Epidermal melanocyte (primary cell): Measurements from ENCODE around the gene NHS.
"Not testable (repeated sequence)": the region's sequence is repeated elsewhere in the genome, so short reads cannot be mapped to it uniquely, and the experiment has no call there.

Experiments used
- DNase-seq: peaks from one replicate; pipeline ENCODE4 v3.0.0; 2011; ENCODE audit warnings: low spot score; ENCODE audit not compliant: insufficient read length

Gene NHS

DNA sequence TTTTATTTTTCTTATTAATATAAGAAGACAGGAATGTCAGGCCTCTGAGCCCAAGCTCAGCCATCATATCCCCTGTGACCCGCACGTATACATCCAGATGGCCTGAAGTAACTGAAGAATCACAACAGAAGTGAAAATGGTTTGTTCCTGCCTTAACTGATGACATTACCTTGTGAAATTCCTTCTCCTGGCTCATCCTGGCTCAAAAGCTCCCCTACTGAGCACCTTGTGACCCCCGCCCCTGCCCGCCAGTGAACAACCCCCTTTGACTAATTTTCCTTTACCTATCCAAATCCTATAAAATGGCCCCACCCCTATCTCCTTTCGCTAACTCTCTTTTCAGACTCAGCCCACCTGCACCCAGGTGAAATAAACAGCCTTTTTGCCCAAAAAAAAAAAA, 71.3 kb downstream of the NHS start:
- DNase-seq: not testable (repeated sequence)

DNA sequence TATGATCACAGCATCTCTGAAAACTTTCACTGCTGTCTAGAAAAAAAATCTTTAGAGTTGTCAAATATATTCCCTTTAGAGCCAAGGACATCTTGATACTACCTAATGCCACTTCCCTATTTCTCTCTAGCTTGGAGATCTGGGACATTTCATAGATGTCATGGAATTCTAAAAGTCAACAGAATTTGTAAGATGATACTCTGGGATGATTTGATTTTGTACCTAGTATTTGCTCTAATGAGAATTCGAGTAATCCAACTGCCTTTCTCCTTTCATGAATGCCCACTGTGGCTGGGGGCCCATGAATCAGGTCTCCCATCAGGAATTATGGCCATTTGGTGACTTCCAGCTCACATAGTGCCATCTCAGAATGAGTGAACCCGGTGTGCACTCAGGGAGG, 73.2 kb downstream of the NHS start:
- DNase-seq: no peak

- no peak for DNase-seq
Measured at GRCh38 chrX:17449866-17450265, 74.9 kb downstream of the NHS start.

DNA sequence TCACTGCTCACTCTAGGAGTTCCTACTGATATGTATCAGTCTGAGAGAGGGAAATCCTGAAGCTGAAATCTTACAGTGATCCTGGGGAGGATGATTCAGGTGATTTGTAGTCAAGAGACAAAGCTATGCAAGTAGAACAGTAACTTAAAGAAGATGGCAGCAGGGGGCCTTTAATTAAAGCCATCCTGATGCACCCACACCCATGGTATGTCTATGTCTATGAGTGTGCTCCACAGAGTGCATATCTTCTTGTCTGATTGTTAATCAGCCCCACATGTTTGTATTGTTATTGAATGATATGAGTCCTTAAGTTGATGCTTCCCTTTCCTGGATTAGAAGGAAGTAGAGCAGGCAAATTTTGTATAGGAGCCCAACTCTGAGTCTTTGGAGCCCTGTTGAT, 78.8 kb downstream of the NHS start:
- no peak for DNase-seq

GRCh38 chrX:17456526-17456925, 81.5 kb downstream of the NHS start:
- DNase-seq: no peak

GRCh38 chrX:17459008-17459611, 84.1 kb downstream of the NHS start:
- DNase-seq: no peak

- no peak for DNase-seq
Measured at GRCh38 chrX:17459661-17460060, 84.7 kb downstream of the NHS start.

GRCh38 chrX:17462881-17463280, 87.9 kb downstream of the NHS start:
- DNase-seq: no peak

DNA sequence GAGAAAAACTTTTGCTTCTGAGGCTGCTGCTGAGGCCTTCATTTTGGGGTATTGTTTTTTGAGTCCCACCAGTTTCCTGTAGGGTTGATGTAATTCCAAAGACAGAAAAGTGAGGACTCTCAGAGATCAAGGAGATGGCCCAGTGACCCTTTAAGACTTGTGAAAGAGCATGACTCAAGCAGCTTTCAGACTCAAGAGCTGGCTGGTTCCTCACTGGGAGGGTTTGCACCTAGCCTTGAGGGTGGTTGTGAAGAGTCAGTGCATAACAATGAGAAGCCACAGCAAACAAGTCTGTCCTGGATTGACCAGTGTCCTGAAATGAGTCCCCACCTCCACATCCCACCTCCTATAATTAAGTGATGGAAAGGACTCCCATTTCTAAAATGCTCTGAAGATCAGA, 89.2 kb downstream of the NHS start:
- no peak for DNase-seq

GRCh38 chrX:17465201-17465600, 90.2 kb downstream of the NHS start:
- no peak for DNase-seq

DNA sequence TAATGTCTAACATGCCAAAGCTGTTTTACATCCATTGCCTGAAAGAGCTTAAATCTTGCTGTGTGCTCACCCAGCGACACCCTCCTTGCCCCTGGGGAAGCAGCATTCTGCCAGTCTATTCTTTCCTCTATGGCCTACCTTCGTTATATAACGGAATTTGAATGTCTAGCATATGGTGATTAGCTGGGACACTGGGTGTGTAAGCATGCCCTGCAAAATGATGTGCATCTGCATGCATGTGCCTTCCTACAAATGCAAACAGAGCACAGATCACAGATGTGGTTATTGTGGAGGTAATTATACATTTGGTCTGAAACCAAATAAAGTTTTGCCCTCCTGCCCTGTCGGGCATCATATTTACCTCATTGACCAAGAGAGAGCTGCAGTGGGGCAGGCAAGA, 90.8 kb downstream of the NHS start:
- no peak for DNase-seq

DNA sequence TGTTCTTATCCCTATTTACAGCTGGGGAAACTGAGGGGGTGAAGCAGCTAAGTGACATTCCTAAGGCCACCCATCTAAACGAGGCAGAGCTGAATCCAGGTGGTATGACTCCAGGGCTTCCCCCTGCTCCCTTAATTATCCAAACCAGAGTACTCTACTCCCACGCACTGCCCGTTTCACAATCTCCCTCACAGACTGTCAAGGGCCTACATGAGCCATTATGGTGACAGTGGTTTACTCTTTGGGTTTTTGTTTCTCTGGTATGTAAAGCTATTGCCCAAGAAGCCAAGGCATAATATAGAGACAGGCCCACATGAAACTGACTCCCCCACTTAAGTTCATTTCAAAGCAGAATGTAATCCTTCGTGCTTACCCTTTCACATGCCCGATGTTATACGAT, 95.1 kb downstream of the NHS start:
- DNase-seq: no peak

- no peak for DNase-seq
Measured at GRCh38 chrX:17471121-17471520, 96.1 kb downstream of the NHS start.

DNA sequence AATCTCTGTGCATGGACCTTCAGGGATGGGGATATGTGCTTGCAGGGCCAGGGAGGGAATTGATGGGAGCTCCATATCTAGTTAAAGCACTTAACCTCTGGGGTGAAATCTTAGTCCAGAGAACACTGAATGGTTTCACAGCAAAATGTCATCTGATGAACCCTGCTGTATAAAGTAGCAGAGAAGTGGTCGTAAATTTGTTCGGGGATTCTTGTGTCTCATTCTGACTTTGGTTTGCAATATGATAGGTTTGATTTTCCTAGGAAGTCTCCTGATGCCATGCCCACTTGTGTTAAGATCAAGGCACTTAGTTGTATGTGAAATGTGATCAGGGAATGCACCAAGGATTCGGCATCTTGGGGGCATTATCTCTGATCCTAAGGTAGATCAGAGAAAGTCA, 96.9 kb downstream of the NHS start:
- DNase-seq: no peak

DNA sequence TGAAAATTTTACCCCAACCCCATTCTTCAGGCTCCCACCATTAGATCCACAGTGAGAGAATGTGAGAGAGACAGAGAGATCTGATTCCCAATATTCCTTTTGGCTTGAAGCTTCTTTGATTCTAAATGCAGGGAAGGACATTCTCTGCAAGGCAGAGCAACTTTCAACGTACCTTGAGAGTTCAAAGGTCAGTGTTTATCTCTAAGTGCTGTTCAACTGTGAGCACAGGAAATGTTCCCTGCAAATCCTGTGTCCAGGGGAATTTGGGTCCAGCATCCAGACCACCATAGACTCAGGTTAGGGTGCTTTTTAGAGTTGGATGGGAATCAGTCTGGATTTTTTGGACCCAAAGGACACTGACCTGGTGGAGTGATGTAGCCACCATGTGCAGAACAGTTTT, 97.4 kb downstream of the NHS start:
- DNase-seq: no peak

GRCh38 chrX:17473021-17473420, 98.0 kb downstream of the NHS start:
- no peak for DNase-seq

DNA sequence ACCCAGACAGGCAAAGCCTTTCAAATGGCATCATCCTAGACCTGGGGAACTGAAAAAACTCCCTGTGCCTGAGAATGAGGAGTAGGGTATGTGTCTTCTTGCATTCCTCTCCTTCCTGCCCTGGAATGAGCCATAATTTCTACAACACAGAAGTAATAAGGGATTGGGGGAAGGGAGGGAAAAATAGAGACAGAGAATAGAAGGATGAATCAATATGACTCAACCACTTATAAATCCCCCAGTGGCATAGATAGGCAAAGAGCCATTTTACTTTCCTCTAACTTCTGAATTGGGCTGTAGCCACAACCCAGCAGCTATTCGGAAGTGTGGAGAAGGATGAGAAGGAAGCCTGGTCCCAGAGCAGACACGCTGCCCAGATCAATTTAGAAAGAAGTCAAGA, 99.9 kb downstream of the NHS start:
- no peak for DNase-seq

DNA sequence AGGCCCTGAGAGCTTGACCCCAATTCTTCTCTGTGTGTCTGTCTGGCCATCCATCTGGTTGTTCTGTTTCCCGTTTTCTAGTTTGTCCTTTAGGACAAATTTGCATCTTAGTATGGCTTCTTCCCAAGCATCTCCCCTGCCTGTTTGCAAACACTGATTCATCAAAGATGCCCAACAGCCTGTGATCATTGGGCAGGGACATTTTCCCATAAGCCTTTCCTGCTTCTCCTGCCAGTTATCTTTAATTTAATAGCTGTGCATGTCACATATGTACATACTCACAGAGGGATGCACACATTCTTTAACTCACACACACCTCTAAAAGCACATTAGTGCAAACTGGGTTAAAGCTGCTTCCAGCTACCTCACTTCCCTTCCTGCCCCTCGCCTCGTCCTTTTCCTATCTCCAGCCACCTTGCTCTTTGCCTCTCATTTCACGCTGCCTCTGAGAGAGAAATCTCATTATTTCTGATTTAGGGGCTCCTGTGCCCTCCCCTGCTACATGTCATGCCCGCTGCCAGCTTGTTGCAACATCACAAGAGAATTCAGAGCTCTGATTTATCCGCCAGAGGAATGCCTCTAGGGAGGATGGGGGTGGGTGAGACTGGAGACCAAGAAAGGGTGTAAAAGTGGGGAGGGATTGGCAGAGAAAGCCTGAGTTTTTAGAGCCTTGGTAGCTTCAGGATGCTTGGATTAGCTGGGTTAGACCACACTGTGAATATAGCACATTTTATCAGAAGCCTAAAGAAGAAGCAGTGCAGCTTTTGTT, 100.6 kb downstream of the NHS start:
- no peak for DNase-seq

DNA sequence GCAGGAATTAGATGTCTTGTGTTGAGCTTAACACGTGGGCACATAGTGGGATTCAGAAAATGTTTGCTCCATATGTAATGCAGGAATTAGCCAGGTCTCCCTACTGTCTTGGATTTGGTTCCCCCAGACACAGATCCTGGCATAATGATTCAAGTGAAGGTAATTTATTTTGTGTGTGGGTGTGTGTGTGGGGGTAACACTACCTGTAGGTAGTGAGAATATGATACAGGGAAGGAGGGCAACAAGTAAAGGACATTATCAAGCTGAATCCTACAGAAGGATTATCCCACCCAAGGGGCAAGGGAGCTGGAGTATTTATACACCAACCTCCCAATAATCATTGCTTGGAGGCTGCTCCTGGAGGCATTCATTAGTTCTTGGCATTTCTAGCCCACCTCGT, 101.4 kb downstream of the NHS start:
- DNase-seq: no peak

DNA sequence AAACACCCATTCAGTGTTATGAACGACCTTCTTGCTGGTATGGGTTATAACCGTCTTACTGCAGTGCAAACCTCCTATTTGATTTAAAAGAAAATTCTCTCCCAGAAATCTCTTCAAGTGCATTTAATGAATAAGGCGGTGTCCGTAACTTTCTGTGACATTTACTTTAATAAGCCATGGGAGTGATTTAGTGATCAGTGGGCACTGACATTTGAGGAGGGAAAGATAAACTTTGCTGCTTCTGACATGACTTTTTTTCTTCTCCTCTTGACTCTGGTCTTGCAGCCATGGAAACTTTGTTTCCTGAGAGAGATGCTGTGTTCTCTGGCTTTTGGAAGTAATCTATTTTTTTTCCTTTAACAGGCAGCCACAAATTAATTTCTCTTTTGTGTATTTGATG, 106.1 kb downstream of the NHS start:
- no peak for DNase-seq

GRCh38 chrX:17484592-17484991, 109.6 kb downstream of the NHS start:
- no peak for DNase-seq

DNA sequence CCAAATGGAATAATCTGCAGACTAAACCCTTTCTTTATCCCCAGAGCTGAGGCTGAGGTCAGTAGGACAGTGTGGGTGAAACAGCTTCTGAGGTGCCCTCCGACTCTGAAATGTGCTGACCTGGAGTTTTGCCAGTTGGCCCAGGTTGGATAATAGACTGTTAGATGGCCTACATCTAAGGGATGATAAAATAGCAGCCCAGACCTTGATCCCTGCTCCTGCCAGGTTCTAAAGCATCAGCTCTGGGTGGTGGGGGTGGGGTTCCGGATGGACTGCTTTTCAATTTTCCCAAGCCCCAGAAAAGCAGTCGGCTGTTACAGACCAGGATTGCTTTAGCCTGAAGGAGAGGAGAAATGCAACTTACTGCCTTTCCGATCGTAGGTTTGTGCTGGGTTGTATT, 110.4 kb downstream of the NHS start:
- no peak for DNase-seq

DNA sequence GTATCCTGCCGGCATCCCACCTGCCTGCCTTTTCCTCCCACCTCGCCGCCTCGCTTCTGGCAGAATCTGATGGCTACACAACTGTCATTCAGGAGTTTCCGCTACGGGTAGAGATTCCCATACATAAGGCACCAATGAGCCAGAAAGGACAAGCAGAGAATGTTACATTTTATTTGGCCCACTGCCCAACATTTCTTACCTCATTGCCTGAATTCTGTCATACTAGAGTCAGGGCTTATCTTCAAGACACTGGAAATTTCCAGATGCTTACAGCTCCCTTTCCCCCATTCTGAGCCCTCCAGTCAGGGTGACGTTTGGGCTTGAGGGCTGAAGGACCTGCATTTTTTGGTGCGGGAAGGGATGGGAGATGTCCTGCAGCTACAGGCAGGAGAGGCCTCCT, 113.0 kb downstream of the NHS start:
- no peak for DNase-seq
